ENCODE data around the gene ZFR2. TPM values are rescaled to one million over a fixed set of nuclear protein-coding genes. Genes with fewer than 3 reads are reported as not detected.

The ZFR2 gene
- total RNA-seq, 2 donors from 2014 or later = not detected

DNA sequence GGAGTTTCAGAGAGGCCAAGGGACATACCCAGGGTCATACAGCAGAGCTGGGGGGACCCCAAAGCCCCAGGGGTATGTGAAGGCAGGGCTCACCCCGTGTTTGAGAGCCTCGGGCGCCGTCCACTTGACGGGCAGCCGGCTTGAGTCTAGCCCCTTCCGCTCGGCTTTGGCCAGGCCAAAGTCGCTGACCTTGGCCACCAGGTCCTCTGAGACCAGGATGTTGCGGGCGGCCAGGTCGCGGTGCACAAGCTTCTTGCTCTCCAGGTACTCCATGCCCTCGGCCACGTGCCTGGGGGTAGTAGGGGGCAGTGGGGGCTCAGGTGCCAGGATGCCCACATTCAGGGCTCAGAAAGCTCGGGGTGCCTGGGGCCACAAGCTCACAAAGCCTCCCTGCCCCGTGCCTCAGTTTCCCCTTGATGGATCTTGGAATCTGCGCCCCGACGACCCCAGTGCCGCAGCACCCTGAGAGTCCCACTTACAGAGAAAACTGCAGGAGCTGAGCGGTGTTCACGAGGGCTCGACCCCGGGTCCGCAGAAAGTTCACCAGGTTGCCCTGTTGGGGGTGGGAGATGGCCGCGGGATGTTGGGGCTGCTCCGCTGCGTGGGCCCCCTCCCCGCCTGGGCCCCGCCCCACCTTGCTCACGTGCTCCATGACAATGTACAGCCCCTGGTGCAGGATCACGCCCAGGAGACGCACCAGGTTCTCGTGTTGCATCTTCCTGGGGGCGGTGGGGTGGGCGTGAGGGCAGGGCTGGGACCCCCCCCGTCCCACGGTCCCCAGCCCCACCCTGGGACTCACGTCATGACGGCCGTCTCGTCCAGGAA, 89.7 kb downstream of the ZFR2 start:
- Histone ChIP-seq H3K27ac (no peak overlapping the region), H3K9me3 (peaks cover 16% of the 10 kb centered on the region), H3K36me3 (no peaks in the 10 kb centered on the region), H3K4me3 (no peak overlapping the region), H3K4me1 (ENCODE audit: control insufficient read depth in 1 of 2, low read depth in 2 of 2) (no peaks in the 10 kb centered on the region), H3K27me3 (replicated peaks; ENCODE audit: insufficient read depth) (no peaks in the 10 kb centered on the region)
- ATAC-seq (ENCODE audit: insufficient number of reproducible peaks, low FRiP score, low read depth) = no peak
- TF ChIP-seq, protein P1, sequence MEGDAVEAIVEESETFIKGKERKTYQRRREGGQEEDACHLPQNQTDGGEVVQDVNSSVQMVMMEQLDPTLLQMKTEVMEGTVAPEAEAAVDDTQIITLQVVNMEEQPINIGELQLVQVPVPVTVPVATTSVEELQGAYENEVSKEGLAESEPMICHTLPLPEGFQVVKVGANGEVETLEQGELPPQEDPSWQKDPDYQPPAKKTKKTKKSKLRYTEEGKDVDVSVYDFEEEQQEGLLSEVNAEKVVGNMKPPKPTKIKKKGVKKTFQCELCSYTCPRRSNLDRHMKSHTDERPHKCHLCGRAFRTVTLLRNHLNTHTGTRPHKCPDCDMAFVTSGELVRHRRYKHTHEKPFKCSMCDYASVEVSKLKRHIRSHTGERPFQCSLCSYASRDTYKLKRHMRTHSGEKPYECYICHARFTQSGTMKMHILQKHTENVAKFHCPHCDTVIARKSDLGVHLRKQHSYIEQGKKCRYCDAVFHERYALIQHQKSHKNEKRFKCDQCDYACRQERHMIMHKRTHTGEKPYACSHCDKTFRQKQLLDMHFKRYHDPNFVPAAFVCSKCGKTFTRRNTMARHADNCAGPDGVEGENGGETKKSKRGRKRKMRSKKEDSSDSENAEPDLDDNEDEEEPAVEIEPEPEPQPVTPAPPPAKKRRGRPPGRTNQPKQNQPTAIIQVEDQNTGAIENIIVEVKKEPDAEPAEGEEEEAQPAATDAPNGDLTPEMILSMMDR (IDR thresholded peaks at IDR 0.05) = no peak
- DNase-seq (ENCODE audit: low spot score) = no peak

DNA sequence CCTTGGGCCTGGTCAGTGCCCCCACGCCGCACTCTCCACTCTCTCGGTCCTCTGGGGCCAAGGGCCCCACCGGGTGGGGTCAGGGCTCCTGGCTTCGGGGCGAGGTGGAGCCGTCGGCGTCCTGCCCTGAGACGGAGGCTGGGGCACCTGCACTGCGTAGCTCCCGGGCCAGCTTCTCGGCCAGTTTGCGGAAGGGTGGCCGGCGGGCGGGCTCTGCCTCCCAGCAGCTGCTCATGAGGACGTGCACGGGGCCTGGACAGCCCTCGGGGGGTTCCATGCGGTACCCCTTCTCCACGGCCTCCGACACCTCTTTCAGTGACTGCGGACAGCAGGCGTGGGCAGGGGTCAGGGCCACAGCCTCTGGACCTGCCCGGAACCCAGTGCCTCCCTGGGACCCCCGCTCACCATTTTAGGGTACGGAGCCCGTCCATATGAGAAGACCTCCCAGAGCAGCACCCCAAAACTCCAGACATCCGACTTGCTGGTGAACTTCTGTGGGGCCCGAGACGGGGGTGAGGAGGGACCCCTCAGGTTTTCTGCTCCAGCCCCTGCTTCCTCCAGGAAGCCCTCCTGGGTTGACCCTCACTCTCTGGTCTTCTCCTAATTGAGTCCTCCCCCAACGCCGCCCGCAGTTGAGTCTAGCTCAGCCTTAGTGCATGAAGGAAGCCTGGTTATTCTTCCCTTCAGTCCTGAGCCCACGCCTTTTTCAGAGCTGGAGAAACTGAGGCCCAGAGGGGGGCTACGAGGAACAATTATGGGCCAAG, 90.6 kb downstream of the ZFR2 start:
- Histone ChIP-seq H3K4me1 (ENCODE audit: control insufficient read depth in 1 of 2, low read depth in 2 of 2) (no peaks in the 10 kb centered on the region), H3K9me3 (peaks cover 16% of the 10 kb centered on the region), H3K36me3 (no peaks in the 10 kb centered on the region), H3K27ac (no peak overlapping the region), H3K27me3 (replicated peaks; ENCODE audit: insufficient read depth) (no peaks in the 10 kb centered on the region), H3K4me3 (no peak overlapping the region)
- DNase-seq (ENCODE audit: low spot score) (no peak), ATAC-seq (ENCODE audit: insufficient number of reproducible peaks, low FRiP score, low read depth) (no peak)
- TF ChIP-seq, protein P1 (IDR thresholded peaks at IDR 0.05) = no peak

- H3K9me3 ChIP-seq = peaks cover 5% of the 10 kb centered on the region
- no peaks in the 10 kb centered on the region for H3K4me1 ChIP-seq (ENCODE audit: control insufficient read depth in 1 of 2, low read depth in 2 of 2)
- no peaks in the 10 kb centered on the region for H3K27me3 ChIP-seq (replicated peaks; ENCODE audit: insufficient read depth)
- no peaks in the 10 kb centered on the region for H3K36me3 ChIP-seq
- H3K27ac ChIP-seq = no peak overlapping the region
- TF ChIP-seq, protein P1 (IDR thresholded peaks at IDR 0.05) = no peak
- DNase-seq (ENCODE audit: low spot score) (no peak), ATAC-seq (ENCODE audit: insufficient number of reproducible peaks, low FRiP score, low read depth) (no peak)
- no peak overlapping the region for H3K4me3 ChIP-seq
Measured at GRCh38 chr19:3776479-3777040, 92.3 kb downstream of the ZFR2 start.

DNA sequence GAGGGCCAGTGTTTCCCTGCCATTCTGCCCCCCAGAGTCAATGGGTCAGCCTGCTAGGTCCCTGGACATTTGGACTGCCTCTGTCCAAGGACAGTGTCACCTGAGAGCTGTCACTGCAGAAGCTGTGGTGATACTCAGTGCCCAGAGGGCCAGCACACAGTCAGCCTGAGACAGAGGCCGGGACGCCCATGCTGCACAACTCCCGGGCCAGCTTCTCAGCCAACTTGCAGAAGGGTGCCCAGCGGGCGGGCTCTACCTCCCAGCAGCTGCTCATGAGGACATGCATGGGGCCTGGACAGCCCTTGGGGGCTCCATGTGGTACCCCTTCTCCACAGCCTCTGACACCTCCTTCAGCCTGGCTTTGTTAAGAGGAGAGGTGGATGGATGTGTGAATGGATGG, 93.0 kb downstream of the ZFR2 start:
- ATAC-seq (ENCODE audit: insufficient number of reproducible peaks, low FRiP score, low read depth) (no peak), DNase-seq (ENCODE audit: low spot score) (no peak)
- TF ChIP-seq, protein P1 (IDR thresholded peaks at IDR 0.05) = no peak
- Histone ChIP-seq H3K36me3 (no peaks in the 10 kb centered on the region), H3K4me1 (ENCODE audit: control insufficient read depth in 1 of 2, low read depth in 2 of 2) (no peaks in the 10 kb centered on the region), H3K27me3 (replicated peaks; ENCODE audit: insufficient read depth) (no peaks in the 10 kb centered on the region), H3K27ac (no peak overlapping the region), H3K4me3 (no peak overlapping the region), H3K9me3 (no peaks in the 10 kb centered on the region)

DNA sequence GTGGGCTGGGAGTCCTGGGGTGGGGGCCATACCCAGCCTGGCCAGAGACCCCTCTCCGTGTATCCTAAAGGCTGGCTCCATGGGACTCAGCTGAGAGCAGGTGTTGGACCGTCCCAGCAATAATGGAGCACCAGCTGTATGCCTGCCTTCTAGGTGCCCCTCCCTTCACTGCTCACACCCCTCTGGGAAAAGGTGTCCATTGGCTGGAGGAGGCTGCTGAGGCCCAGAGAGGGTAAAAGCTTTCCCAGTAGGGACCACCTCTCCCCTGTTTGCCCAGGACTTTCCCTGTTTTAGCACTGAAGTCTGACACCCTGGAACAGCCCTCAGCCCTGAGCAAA, 93.5 kb downstream of the ZFR2 start:
- H3K4me3 ChIP-seq = no peak overlapping the region
- ATAC-seq (ENCODE audit: insufficient number of reproducible peaks, low FRiP score, low read depth) (no peak), DNase-seq (ENCODE audit: low spot score) (no peak)
- TF ChIP-seq, protein P1 (IDR thresholded peaks at IDR 0.05) = no peak
- H3K4me1 ChIP-seq (ENCODE audit: control insufficient read depth in 1 of 2, low read depth in 2 of 2) = no peaks in the 10 kb centered on the region
- H3K27me3 ChIP-seq (replicated peaks; ENCODE audit: insufficient read depth) = no peaks in the 10 kb centered on the region
- H3K27ac ChIP-seq = no peak overlapping the region
- H3K36me3 ChIP-seq = no peaks in the 10 kb centered on the region
- no peaks in the 10 kb centered on the region for H3K9me3 ChIP-seq
